ENCODE results near the gene C1orf105.

GRCh38 chr1:172402878-172403569, 17.5 kb upstream of the C1orf105 start:
- TF ChIP-seq NR2F1 (CRISPR knock-in tag; IDR thresholded peaks at IDR 0.05) (no peak), CTCF (CRISPR knock-in tag; IDR thresholded peaks at IDR 0.05) (no peak), ATF5 (CRISPR knock-in tag; IDR thresholded peaks at IDR 0.05; ENCODE audit: low read depth) (no peak), PAF1 (CRISPR knock-in tag; IDR thresholded peaks at IDR 0.05) (no peak), SMAD3 (CRISPR knock-in tag; IDR thresholded peaks at IDR 0.05) (no peak), ZNF121 (CRISPR knock-in tag; IDR thresholded peaks at IDR 0.05) (no peak), PCBP1 (IDR thresholded peaks at IDR 0.05; ENCODE audit: borderline replicate concordance, low read depth, low read length) (no peak), ATF1 (CRISPR knock-in tag; IDR thresholded peaks at IDR 0.05) (no peak), TCF12 (IDR thresholded peaks at IDR 0.05) (no peak), TCF12 (CRISPR knock-in tag; IDR thresholded peaks at IDR 0.05) (no peak)

Measured in HepG2 (cell line).